HCT116 (cell line): ENCODE measurements around the gene LMNTD1. TPM values are rescaled to one million over a fixed set of nuclear protein-coding genes. Genes with fewer than 3 reads are reported as not detected.

Experiments used
- ATAC-seq: fragments of 200-7000 bp; cut with Tn5 transposase; 2 replicates; pipeline ENCODE4 v1.9.1; 2020; ENCODE audit warnings: mild to moderate bottlenecking, moderate library complexity
- BruUV-seq: library from RNA; stranded (reverse); fragments of 400-500 nt; replicated peaks from 2 replicates; lab custom pipeline; 2021; lab: Mats Ljungman, UMichigan
- CTCF ChIA-PET: fragments of 300-600 bp; sonication (Branson Sonifier 250); formaldehyde crosslinking; loops from one replicate; lab custom pipeline; 2021; ENCODE audit warnings: antibody characterized with exemption; lab: Charles Lee
- POLR2A ChIA-PET: fragments of 300-600, 350-600 bp; sonication (Branson Sonifier 250); formaldehyde crosslinking; loops from one replicate; lab custom pipeline; 2021; ENCODE audit warnings: antibody characterized with exemption; lab: Charles Lee
- RAD21 ChIA-PET, 2 experiments: fragments of 300-600 bp; sonication (Branson Sonifier 250); formaldehyde crosslinking; loops; one replicate each; lab custom pipeline; 2023; ENCODE audit warnings: low total read pairs in 2 of 2; ENCODE audit not compliant: uncharacterized antibody in 2 of 2, unreplicated experiment in 2 of 2, low non-redundant PET in 1 of 2; lab: Charles Lee
- DNase-seq: peaks from one replicate; pipeline ENCODE4 v3.0.0-alpha.2; 2010; ENCODE audit warnings: low read depth, low spot score
- H2AFZ ChIP-seq: fragments of 200-600 bp; shearing (Covaris generic), sonication (generic); 2 replicates; pipeline ENCODE4 v1.6.1; 2017; ENCODE audit warnings: low read depth, mixed run types, mixed read lengths, antibody characterized with exemption, low read length; ENCODE audit not compliant: poor library complexity, severe bottlenecking
- H3K27ac ChIP-seq: 2 replicates; pipeline ENCODE4 v1.5.1; 2012; ENCODE audit warnings: low read depth, low read length
- H3K27me3 ChIP-seq: fragments of 200-600 bp; sonication (generic); 2 replicates; pipeline ENCODE4 v1.6.1; 2016; ENCODE audit warnings: mixed run types, low read length, mixed read lengths; ENCODE audit not compliant: insufficient read depth
- H3K36me3 ChIP-seq, 2 experiments: fragments of 200-500 bp in 1 of 2; fragments of 200-600 bp in 1 of 2; sonication (Bioruptor generic) in 1 of 2; sonication (generic) in 1 of 2; 2 replicates each; pipeline versions ENCODE4 v1.5.1 to v1.6.1; 2014 to 2016; ENCODE audit warnings: low read length in 2 of 2, inconsistent platforms in 1 of 2, mixed read lengths in 1 of 2, mixed run types in 1 of 2; ENCODE audit not compliant: insufficient read depth in 2 of 2, control insufficient read depth in 1 of 2
- H3K4me1 ChIP-seq, 2 experiments: fragments of 200-600 bp in 1 of 2; sonication (generic) in 1 of 2; 2 replicates each; pipeline versions ENCODE4 v1.5.1 to v1.6.1; 2012 to 2017; ENCODE audit warnings: low read length in 2 of 2, inconsistent platforms in 1 of 2, mild to moderate bottlenecking in 1 of 2, mixed read lengths in 1 of 2, mixed run types in 1 of 2, moderate library complexity in 1 of 2; ENCODE audit not compliant: insufficient read depth in 2 of 2, control insufficient read depth in 1 of 2
- H3K4me2 ChIP-seq: fragments of 200-600 bp; sonication (generic); 2 replicates; pipeline ENCODE4 v1.6.1; 2017; ENCODE audit warnings: mixed run types, low read length, mixed read lengths
- H3K4me3 ChIP-seq, 2 experiments: fragments of 200-600 bp in 1 of 2; sonication (generic) in 1 of 2; replicated peaks in 1 of 2; 2 replicates each; pipeline ENCODE4 v1.5.1; 2011 to 2016; ENCODE audit warnings: low read length in 2 of 2, control low read depth in 1 of 2, low read depth in 1 of 2, mild to moderate bottlenecking in 1 of 2, mixed read lengths in 1 of 2, mixed run types in 1 of 2
- H3K79me2 ChIP-seq: fragments of 200-600 bp; sonication (generic); 2 replicates; pipeline ENCODE4 v1.6.1; 2017; ENCODE audit warnings: mild to moderate bottlenecking, mixed run types, low read length, moderate library complexity, mixed read lengths; ENCODE audit not compliant: insufficient read depth
- H3K9ac ChIP-seq: fragments of 200-600 bp; sonication (generic); 2 replicates; pipeline ENCODE4 v1.6.1; 2016; ENCODE audit warnings: low read length, mixed read lengths
- H3K9me2 ChIP-seq: fragments of 200-600 bp; sonication (generic), shearing (Covaris generic); 2 replicates; pipeline ENCODE4 v1.6.1; 2017; ENCODE audit warnings: mixed run types, mild to moderate bottlenecking, moderate library complexity; ENCODE audit not compliant: insufficient read depth
- H3K9me3 ChIP-seq, 2 experiments: fragments of 200-500 bp in 1 of 2; fragments of 200-600 bp in 1 of 2; sonication (Bioruptor generic) in 1 of 2; sonication (generic) in 1 of 2; 2 replicates each; pipeline ENCODE4 v1.6.1; 2014 to 2017; ENCODE audit warnings: low read length in 2 of 2, mixed read lengths in 2 of 2, inconsistent platforms in 1 of 2, low read depth in 1 of 2, mild to moderate bottlenecking in 1 of 2, mixed run types in 1 of 2, moderate library complexity in 1 of 2; ENCODE audit not compliant: control insufficient read depth in 1 of 2, insufficient read depth in 1 of 2
- H4K20me1 ChIP-seq: fragments of 200-600 bp; sonication (generic), shearing (Covaris generic); 2 replicates; pipeline ENCODE4 v1.6.1; 2017; ENCODE audit warnings: mixed run types, mild to moderate bottlenecking, moderate library complexity; ENCODE audit not compliant: insufficient read depth
- ATF3 ChIP-seq: IDR thresholded peaks from 2 replicates; pipeline ENCODE4 v1.6.1; 2012
- CBX3 ChIP-seq: IDR thresholded peaks from 2 replicates; pipeline ENCODE4 v1.6.1; 2012; ENCODE audit warnings: low read depth
- CEBPB ChIP-seq: IDR thresholded peaks from 2 replicates; pipeline ENCODE4 v1.6.1; 2012; ENCODE audit warnings: low read depth
- CTCF ChIP-seq, 3 experiments: fragments of 200-600 bp in 1 of 3; sonication (generic) in 1 of 3; IDR thresholded peaks in 2 of 3; conservative IDR thresholded peaks in 1 of 3; 2 replicates each; pipeline ENCODE4 v1.5.1; 2012 to 2017; ENCODE audit warnings: low read depth in 2 of 3, low read length in 2 of 3, antibody characterized with exemption in 1 of 3, borderline replicate concordance in 1 of 3, control low read depth in 1 of 3, mild to moderate bottlenecking in 1 of 3, mixed read lengths in 1 of 3, mixed run types in 1 of 3, moderate library complexity in 1 of 3; ENCODE audit not compliant: insufficient read depth in 1 of 3
- EGR1 ChIP-seq: IDR thresholded peaks from 2 replicates; pipeline ENCODE4 v1.6.1; 2012; ENCODE audit warnings: low read depth
- ELF1 ChIP-seq: IDR thresholded peaks from 2 replicates; pipeline ENCODE4 v1.6.1; 2012; ENCODE audit warnings: low read depth, borderline replicate concordance
- EZH2 ChIP-seq: fragments of 200-600 bp; sonication (generic); IDR thresholded peaks from 2 replicates; pipeline ENCODE4 v1.6.1; 2017; ENCODE audit warnings: antibody characterized with exemption, mixed run types
- EZH2phosphoT487 ChIP-seq: fragments of 200-600 bp; IDR thresholded peaks from 2 replicates; pipeline ENCODE4 v1.6.1; 2018; ENCODE audit warnings: antibody characterized with exemption, borderline replicate concordance
- FOSL1 ChIP-seq: IDR thresholded peaks from 2 replicates; pipeline ENCODE4 v1.6.1; 2012; ENCODE audit warnings: low read depth
- MAX ChIP-seq: IDR thresholded peaks from 2 replicates; pipeline ENCODE4 v1.6.1; 2012
- POLR2A ChIP-seq: IDR thresholded peaks from 2 replicates; pipeline ENCODE4 v1.7.0; 2011; ENCODE audit warnings: borderline replicate concordance; ENCODE audit not compliant: insufficient read depth, insufficient read length; ENCODE audit errors: extremely low read depth
- RAD21 ChIP-seq: IDR thresholded peaks from 2 replicates; pipeline ENCODE4 v1.6.1; 2012; ENCODE audit warnings: low read depth, mild to moderate bottlenecking
- REST ChIP-seq: IDR thresholded peaks from 2 replicates; pipeline ENCODE4 v1.6.1; 2012; ENCODE audit warnings: low read depth
- SIN3A ChIP-seq: IDR thresholded peaks from 2 replicates; pipeline ENCODE4 v1.6.1; 2012; ENCODE audit warnings: low read depth
- SP1 ChIP-seq: IDR thresholded peaks from 2 replicates; pipeline ENCODE4 v1.6.1; 2012; ENCODE audit warnings: low read depth
- SRF ChIP-seq: IDR thresholded peaks from 2 replicates; pipeline ENCODE4 v1.6.1; 2012; ENCODE audit warnings: low read depth
- YY1 ChIP-seq: IDR thresholded peaks from 2 replicates; pipeline ENCODE4 v1.6.1; 2011; ENCODE audit warnings: low read length, low read depth, moderate library complexity, mild to moderate bottlenecking; ENCODE audit not compliant: insufficient replicate concordance; ENCODE audit errors: extremely low read depth
- ZBTB33 ChIP-seq: IDR thresholded peaks from 2 replicates; pipeline ENCODE4 v1.6.1; 2011; ENCODE audit warnings: mild to moderate bottlenecking, low read length, moderate library complexity; ENCODE audit not compliant: insufficient replicate concordance; ENCODE audit errors: extremely low read depth
- ZFX ChIP-seq: fragments of 450-650 bp; IDR thresholded peaks from 2 replicates; pipeline ENCODE4 v1.6.1; 2017
- ZNF274 ChIP-seq: fragments of 200-500 bp; sonication (Bioruptor generic); IDR thresholded peaks from 2 replicates; pipeline ENCODE4 v1.6.1; 2014; ENCODE audit warnings: mild to moderate bottlenecking, low read depth, low read length, inconsistent platforms
- intact Hi-C: fragments of 100-400 bp; cut with micrococcal nuclease; formaldehyde crosslinking; loops from 2 replicates; pipeline ENCODE4 v1.10.0; 2022
- total RNA-seq: library from RNA; stranded (reverse); gene quantifications from one replicate; pipeline ENCODE4 v1.2.1, GENCODE V29; 2021; ENCODE audit not compliant: unreplicated experiment

LMNTD1 gene
- total RNA-seq, 1 experiment from 2014 or later: not detected

- no peaks in the 10 kb centered on the region for H3K27me3 ChIP-seq
- no peaks in the 10 kb centered on the region for H3K36me3 ChIP-seq
- TF ChIP-seq EGR1 (no peak), CEBPB (no peak), ZNF274 (no peak), FOSL1 (no peak), YY1 (no peak), ATF3 (no peak), CBX3 (no peak), RAD21 (no peak), SRF (no peak), EZH2 (no peak), POLR2A (no peak), SP1 (no peak), ELF1 (no peak), MAX (no peak), ZBTB33 (no peak), ZFX (no peak), CTCF (IDR thresholded peaks at IDR 0.05 in 2 of 3, conservative IDR thresholded peaks at IDR 0.05 in 1 of 3; ENCODE audit: borderline replicate concordance in 1 of 3, insufficient read depth in 1 of 3, low read depth in 2 of 3, low read length in 2 of 3) (no peak), REST (no peak), EZH2phosphoT487 (no peak), SIN3A (no peak)
- DNase-seq (no peak), ATAC-seq (no peak)
- H3K4me1 ChIP-seq: no peaks in the 10 kb centered on the region
- intact Hi-C loops: no loop called here
- H3K4me2 ChIP-seq: no peak overlapping the region
- POLR2A ChIA-PET: no interaction called here
- CTCF ChIA-PET: no interaction called here
- H3K79me2 ChIP-seq: no peaks in the 10 kb centered on the region
- H3K27ac ChIP-seq: no peak overlapping the region
- RAD21 ChIA-PET: no interaction called here
- no peaks in the 10 kb centered on the region for H4K20me1 ChIP-seq
- no peaks in the 10 kb centered on the region for H3K9me2 ChIP-seq
- no peak overlapping the region for H3K4me3 ChIP-seq
- H2AFZ ChIP-seq: no peak overlapping the region
- H3K9ac ChIP-seq: no peak overlapping the region
- BruUV-seq: no TSS peak
- no peaks in the 10 kb centered on the region for H3K9me3 ChIP-seq
Observed at GRCh38 chr12:25501549-25501948, 51.5 kb downstream of the LMNTD1 start.
